GM23338 (cell line): ENCODE measurements around the gene ELFN1. TPM values are rescaled to one million over a fixed set of nuclear protein-coding genes. Genes with fewer than 3 reads are reported as not detected.

Source experiments
- ATAC-seq: fragments of 200-7000 bp; cut with Tn5 transposase; 3 replicates; pipeline ENCODE4 v1.9.1; 2020
- DNase-seq: peaks from one replicate; pipeline ENCODE4 v3.0.0-alpha.2; 2015; ENCODE audit warnings: low spot score
- H2AFZ ChIP-seq: fragments of 200-600 bp; sonication (generic); 2 replicates; pipeline ENCODE4 v1.8.0; 2016; ENCODE audit warnings: antibody characterized with exemption, mild to moderate bottlenecking, moderate library complexity
- H3F3A ChIP-seq: fragments of 200-600 bp; sonication (generic); replicated peaks from 2 replicates; pipeline ENCODE4 v1.8.0; 2017; ENCODE audit warnings: antibody characterized with exemption, mixed run types, low read depth
- H3K27ac ChIP-seq: fragments of 200-600 bp; sonication (generic); 2 replicates; pipeline ENCODE4 v1.6.1; 2016; ENCODE audit warnings: low read depth
- H3K27me3 ChIP-seq: fragments of 200-600 bp; sonication (generic); 2 replicates; pipeline ENCODE4 v1.8.0; 2016; ENCODE audit warnings: mild to moderate bottlenecking, mixed run types, moderate library complexity; ENCODE audit not compliant: insufficient read depth
- H3K36me3 ChIP-seq: fragments of 200-600 bp; sonication (generic); 2 replicates; pipeline ENCODE4 v1.8.0; 2016; ENCODE audit warnings: mild to moderate bottlenecking; ENCODE audit not compliant: insufficient read depth
- H3K4me1 ChIP-seq: fragments of 200-600 bp; sonication (generic); 2 replicates; pipeline ENCODE4 v1.8.0; 2016; ENCODE audit warnings: mild to moderate bottlenecking, moderate library complexity; ENCODE audit not compliant: insufficient read depth
- H3K4me2 ChIP-seq: fragments of 200-600 bp; sonication (generic); 2 replicates; pipeline ENCODE4 v1.7.1; 2017; ENCODE audit warnings: mixed run types
- H3K4me3 ChIP-seq: fragments of 200-600 bp; sonication (generic); 2 replicates; pipeline ENCODE4 v1.6.1; 2016; ENCODE audit warnings: mixed run types
- H3K79me2 ChIP-seq: fragments of 200-600 bp; sonication (generic); replicated peaks from 2 replicates; pipeline ENCODE4 v1.8.0; 2017; ENCODE audit warnings: mild to moderate bottlenecking; ENCODE audit not compliant: insufficient read depth
- H3K9me2 ChIP-seq: fragments of 200-600 bp; sonication (generic); 2 replicates; pipeline ENCODE4 v1.8.0; 2017; ENCODE audit not compliant: insufficient read depth
- H4K20me1 ChIP-seq: fragments of 200-600 bp; sonication (generic); replicated peaks from 2 replicates; pipeline ENCODE4 v1.8.0; 2017; ENCODE audit warnings: mild to moderate bottlenecking; ENCODE audit not compliant: insufficient read depth
- H3K27ac Mint-ChIP-seq: 2 replicates; pipeline ENCODE4 v1.8.0; 2020; ENCODE audit warnings: inconsistent platforms, mild to moderate bottlenecking, moderate library complexity, mixed read lengths
- H3K27me3 Mint-ChIP-seq: 3 replicates; pipeline ENCODE4 v1.8.0; 2022; ENCODE audit warnings: low read depth, mild to moderate bottlenecking, moderate library complexity, mixed read lengths, inconsistent platforms; ENCODE audit not compliant: insufficient read depth, poor library complexity
- H3K36me3 Mint-ChIP-seq: 3 replicates; pipeline ENCODE4 v1.8.0; 2021; ENCODE audit warnings: low read depth, mild to moderate bottlenecking, inconsistent platforms, moderate library complexity, mixed read lengths
- H3K4me1 Mint-ChIP-seq: 3 replicates; pipeline ENCODE4 v1.8.0; 2020; ENCODE audit warnings: mild to moderate bottlenecking, inconsistent platforms, mixed read lengths
- H3K4me3 Mint-ChIP-seq: 3 replicates; pipeline ENCODE4 v1.8.0; 2021; ENCODE audit warnings: moderate library complexity, mild to moderate bottlenecking, inconsistent platforms, mixed read lengths
- H3K9me3 Mint-ChIP-seq: 3 replicates; pipeline ENCODE4 v1.8.0; 2020; ENCODE audit warnings: moderate library complexity, mild to moderate bottlenecking, inconsistent platforms, mixed read lengths
- CTCF ChIP-seq, 2 experiments: fragments of 200-600 bp in 1 of 2; sonication (generic) in 1 of 2; conservative IDR thresholded peaks; 2 replicates each; pipeline versions ENCODE4 v1.5.1 to v1.6.1; 2016 to 2017; ENCODE audit warnings: antibody characterized with exemption in 2 of 2, low read depth in 2 of 2, mild to moderate bottlenecking in 2 of 2, moderate library complexity in 1 of 2
- ETS1 ChIP-seq: IDR thresholded peaks from 2 replicates; pipeline ENCODE4 v1.6.1; 2016; ENCODE audit warnings: antibody characterized with exemption
- EZH2 ChIP-seq: fragments of 200-600 bp; sonication (generic); IDR thresholded peaks from one replicate; pipeline ENCODE4 v1.8.0; 2017; ENCODE audit warnings: antibody characterized with exemption, mild to moderate bottlenecking, low read depth; ENCODE audit not compliant: unreplicated experiment
- JUNB ChIP-seq: IDR thresholded peaks from one replicate; pipeline ENCODE4 v1.6.1; 2016; ENCODE audit warnings: antibody characterized with exemption; ENCODE audit not compliant: unreplicated experiment
- NANOG ChIP-seq: IDR thresholded peaks from 2 replicates; pipeline ENCODE4 v1.6.1; 2016; ENCODE audit warnings: antibody characterized with exemption, borderline replicate concordance
- POLR2AphosphoS5 ChIP-seq: IDR thresholded peaks from 2 replicates; pipeline ENCODE4 v1.6.1; 2016; ENCODE audit warnings: antibody characterized with exemption, low read depth
- REST ChIP-seq: IDR thresholded peaks from one replicate; pipeline ENCODE4 v1.6.1; 2018; ENCODE audit warnings: antibody characterized with exemption; ENCODE audit not compliant: unreplicated experiment
- polyA plus RNA-seq: library from polyadenylated mRNA; unstranded; fragments of >200 nt; fragmentation: Nextera tagmentation; extraction: Ambion mirVana; gene quantifications from 2 replicates; pipeline ENCODE4 v1.2.1, GENCODE V29; 2016
- total RNA-seq: library from RNA; depleted of rRNA; stranded (reverse); fragments of >200 nt; shearing (Covaris generic); gene quantifications from 2 replicates; pipeline ENCODE4 v1.2.3, GENCODE V29; 2014
- TF ChIP-seq, protein P1 (sequence below): fragments of 250-450 bp; sonication (Bioruptor Pico); IDR thresholded peaks from 2 replicates; pipeline ENCODE4 v1.5.0; 2020; ENCODE audit warnings: mild to moderate bottlenecking, moderate library complexity

ELFN1 gene
- total and polyA plus RNA-seq, 2 experiments from 2014 or later, result 0.08 to 3.5 TPM

DNA sequence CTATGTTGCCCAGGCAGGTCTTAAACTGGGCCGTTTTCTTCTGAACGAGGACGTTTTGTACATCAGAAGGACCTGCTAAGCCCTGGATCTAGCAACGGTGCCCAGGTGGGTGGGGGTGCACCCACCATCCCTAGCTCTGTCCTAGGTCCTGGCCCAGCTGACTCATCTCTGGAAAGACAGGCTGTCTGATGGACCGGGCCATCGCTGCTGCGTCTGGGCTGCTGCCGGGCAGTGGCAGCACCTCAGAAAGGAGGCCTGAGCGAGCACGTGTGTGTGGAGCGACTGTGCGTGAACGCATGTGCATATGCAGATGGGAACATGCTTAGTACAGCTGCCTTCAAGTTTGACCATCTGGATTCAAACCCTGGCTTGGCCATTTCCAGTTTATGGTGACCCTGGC, 7.3 kb upstream of the ELFN1 start:
- Histone ChIP-seq H3K4me2 (no peak overlapping the region), H2AFZ (no peak overlapping the region), H3K4me3 (no peak overlapping the region), H4K20me1 (no peaks in the 10 kb centered on the region), H3F3A (no peaks in the 10 kb centered on the region), H3K9me2 (peaks cover 3% of the 10 kb centered on the region; the same call in 1 of the 2 replicates), H3K27ac (no peak overlapping the region), H3K27me3 (peaks cover 59% of the 10 kb centered on the region), H3K4me1 (peaks cover 7% of the 10 kb centered on the region; the same call in 1 of the 2 replicates), H3K36me3 (no peaks in the 10 kb centered on the region), H3K79me2 (no peaks in the 10 kb centered on the region)
- TF ChIP-seq ETS1 (no peak), REST (peak; percentile 53)
- DNase-seq (no peak), ATAC-seq (no peak)
- peaks cover 4% of the 10 kb centered on the region; the same call in 1 of the 3 replicates for H3K9me3 Mint-ChIP-seq
- no peak overlapping the region for H3K27ac Mint-ChIP-seq
- no peaks in the 10 kb centered on the region for H3K36me3 Mint-ChIP-seq
- H3K4me3 Mint-ChIP-seq, result 0 out of 3 replicates have a peak overlapping the region, but pooled peaks have one; percentile 36
- H3K4me1 Mint-ChIP-seq, result peaks cover 2% of the 10 kb centered on the region; the same call in 1 of the 3 replicates
- peaks cover 35% of the 10 kb centered on the region for H3K27me3 Mint-ChIP-seq

GRCh38 chr7:1663223-1663622, 6.9 kb upstream of the ELFN1 start:
- H3K9me3 Mint-ChIP-seq, result peaks cover 4% of the 10 kb centered on the region; the same call in 1 of the 3 replicates
- Histone ChIP-seq H3K79me2 (no peaks in the 10 kb centered on the region), H3K36me3 (no peaks in the 10 kb centered on the region), H2AFZ (peak overlapping the region; percentile 90; the same call in 1 of the 2 replicates), H3K27me3 (peaks cover 64% of the 10 kb centered on the region), H4K20me1 (no peaks in the 10 kb centered on the region), H3K4me1 (peaks cover 10% of the 10 kb centered on the region; the same call in 1 of the 2 replicates), H3K27ac (no peak overlapping the region), H3K4me3 (peak overlapping the region; percentile 76), H3F3A (no peaks in the 10 kb centered on the region), H3K9me2 (peaks cover 3% of the 10 kb centered on the region; the same call in 1 of the 2 replicates), H3K4me2 (peak overlapping the region; percentile 93)
- H3K4me3 Mint-ChIP-seq, result peak overlapping the region; percentile 61
- H3K4me1 Mint-ChIP-seq, result peaks cover 2% of the 10 kb centered on the region; the same call in 2 of the 3 replicates
- ATAC-seq (no peak), DNase-seq (no peak)
- H3K36me3 Mint-ChIP-seq, result no peaks in the 10 kb centered on the region
- H3K27me3 Mint-ChIP-seq, result peaks cover 39% of the 10 kb centered on the region
- H3K27ac Mint-ChIP-seq, result no peak overlapping the region
- no peak for TF ChIP-seq NANOG
- no peak for TF ChIP-seq CTCF (conservative IDR thresholded peaks at IDR 0.05; ENCODE audit: low read depth in 2 of 2)
- no peak for TF ChIP-seq POLR2AphosphoS5
- TF ChIP-seq JUNB, result no peak
- no peak for TF ChIP-seq EZH2
- TF ChIP-seq, protein P1, sequence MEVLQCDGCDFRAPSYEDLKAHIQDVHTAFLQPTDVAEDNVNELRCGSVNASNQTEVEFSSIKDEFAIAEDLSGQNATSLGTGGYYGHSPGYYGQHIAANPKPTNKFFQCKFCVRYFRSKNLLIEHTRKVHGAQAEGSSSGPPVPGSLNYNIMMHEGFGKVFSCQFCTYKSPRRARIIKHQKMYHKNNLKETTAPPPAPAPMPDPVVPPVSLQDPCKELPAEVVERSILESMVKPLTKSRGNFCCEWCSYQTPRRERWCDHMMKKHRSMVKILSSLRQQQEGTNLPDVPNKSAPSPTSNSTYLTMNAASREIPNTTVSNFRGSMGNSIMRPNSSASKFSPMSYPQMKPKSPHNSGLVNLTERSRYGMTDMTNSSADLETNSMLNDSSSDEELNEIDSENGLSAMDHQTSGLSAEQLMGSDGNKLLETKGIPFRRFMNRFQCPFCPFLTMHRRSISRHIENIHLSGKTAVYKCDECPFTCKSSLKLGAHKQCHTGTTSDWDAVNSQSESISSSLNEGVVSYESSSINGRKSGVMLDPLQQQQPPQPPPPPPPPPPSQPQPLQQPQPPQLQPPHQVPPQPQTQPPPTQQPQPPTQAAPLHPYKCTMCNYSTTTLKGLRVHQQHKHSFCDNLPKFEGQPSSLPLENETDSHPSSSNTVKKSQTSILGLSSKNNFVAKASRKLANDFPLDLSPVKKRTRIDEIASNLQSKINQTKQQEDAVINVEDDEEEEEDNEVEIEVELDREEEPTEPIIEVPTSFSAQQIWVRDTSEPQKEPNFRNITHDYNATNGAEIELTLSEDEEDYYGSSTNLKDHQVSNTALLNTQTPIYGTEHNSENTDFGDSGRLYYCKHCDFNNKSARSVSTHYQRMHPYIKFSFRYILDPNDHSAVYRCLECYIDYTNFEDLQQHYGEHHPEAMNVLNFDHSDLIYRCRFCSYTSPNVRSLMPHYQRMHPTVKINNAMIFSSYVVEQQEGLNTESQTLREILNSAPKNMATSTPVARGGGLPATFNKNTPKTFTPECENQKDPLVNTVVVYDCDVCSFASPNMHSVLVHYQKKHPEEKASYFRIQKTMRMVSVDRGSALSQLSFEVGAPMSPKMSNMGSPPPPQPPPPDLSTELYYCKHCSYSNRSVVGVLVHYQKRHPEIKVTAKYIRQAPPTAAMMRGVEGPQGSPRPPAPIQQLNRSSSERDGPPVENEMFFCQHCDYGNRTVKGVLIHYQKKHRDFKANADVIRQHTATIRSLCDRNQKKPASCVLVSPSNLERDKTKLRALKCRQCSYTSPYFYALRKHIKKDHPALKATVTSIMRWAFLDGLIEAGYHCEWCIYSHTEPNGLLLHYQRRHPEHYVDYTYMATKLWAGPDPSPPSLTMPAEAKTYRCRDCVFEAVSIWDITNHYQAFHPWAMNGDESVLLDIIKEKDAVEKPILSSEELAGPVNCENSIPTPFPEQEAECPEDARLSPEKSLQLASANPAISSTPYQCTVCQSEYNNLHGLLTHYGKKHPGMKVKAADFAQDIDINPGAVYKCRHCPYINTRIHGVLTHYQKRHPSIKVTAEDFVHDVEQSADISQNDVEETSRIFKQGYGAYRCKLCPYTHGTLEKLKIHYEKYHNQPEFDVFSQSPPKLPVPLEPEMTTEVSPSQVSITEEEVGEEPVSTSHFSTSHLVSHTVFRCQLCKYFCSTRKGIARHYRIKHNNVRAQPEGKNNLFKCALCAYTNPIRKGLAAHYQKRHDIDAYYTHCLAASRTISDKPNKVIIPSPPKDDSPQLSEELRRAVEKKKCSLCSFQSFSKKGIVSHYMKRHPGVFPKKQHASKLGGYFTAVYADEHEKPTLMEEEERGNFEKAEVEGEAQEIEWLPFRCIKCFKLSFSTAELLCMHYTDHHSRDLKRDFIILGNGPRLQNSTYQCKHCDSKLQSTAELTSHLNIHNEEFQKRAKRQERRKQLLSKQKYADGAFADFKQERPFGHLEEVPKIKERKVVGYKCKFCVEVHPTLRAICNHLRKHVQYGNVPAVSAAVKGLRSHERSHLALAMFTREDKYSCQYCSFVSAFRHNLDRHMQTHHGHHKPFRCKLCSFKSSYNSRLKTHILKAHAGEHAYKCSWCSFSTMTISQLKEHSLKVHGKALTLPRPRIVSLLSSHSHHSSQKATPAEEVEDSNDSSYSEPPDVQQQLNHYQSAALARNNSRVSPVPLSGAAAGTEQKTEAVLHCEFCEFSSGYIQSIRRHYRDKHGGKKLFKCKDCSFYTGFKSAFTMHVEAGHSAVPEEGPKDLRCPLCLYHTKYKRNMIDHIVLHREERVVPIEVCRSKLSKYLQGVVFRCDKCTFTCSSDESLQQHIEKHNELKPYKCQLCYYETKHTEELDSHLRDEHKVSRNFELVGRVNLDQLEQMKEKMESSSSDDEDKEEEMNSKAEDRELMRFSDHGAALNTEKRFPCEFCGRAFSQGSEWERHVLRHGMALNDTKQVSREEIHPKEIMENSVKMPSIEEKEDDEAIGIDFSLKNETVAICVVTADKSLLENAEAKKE (CRISPR knock-in tag), result no peak
